Measurements from ENCODE around the gene BST2. TPM values are rescaled to one million over a fixed set of nuclear protein-coding genes. Genes with fewer than 3 reads are reported as not detected.

Gene BST2
- total and polyA plus RNA-seq, 2 of the 8 experiments (the other 6 are each of a cell fraction or from before 2014, with no cell fraction given), result 18.1 to 72.8 TPM

DNA sequence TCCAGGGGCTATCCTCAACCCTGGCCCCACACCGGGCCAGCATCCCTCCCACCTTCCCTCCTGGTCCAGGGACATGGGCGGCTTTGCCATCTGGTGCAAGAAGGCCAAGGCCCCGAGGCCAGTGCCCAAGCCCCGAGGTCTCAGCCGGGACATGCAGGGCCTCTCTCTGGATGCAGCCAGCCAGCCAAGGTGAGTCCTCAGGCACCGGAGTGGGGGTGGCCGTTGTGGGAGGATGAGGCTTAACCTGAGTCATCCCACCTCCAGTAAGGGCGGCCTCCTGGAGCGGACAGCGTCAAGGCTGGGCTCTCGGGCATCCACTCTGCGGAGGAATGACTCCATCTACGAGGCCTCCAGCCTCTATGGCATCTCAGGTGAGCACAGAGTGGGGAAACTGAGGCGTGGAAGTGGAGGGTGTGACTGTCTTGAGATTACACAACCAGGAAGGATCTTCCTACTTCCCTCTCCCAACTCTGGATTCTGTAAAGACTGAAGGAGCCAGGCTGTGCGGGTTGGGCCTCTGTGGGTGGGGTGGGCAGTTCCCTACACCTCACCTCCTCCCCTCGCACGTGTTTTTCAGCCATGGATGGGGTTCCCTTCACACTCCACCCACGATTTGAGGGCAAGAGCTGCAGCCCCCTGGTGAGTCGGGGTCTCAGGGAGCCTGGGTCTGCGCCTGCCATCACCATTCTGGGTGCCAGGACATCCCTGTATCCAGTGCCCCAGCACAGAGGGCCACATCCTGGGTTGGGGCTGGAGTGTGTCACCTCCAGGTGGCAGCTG lies 18.2 kb upstream of the BST2 start:
- H3K23ac ChIP-seq (ENCODE audit: insufficient read length), result no peak overlapping the region
- TF ChIP-seq, protein P1, sequence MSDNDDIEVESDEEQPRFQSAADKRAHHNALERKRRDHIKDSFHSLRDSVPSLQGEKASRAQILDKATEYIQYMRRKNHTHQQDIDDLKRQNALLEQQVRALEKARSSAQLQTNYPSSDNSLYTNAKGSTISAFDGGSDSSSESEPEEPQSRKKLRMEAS (IDR thresholded peaks at IDR 0.05), result no peak
- TF ChIP-seq NRF1 (IDR thresholded peaks at IDR 0.05; ENCODE audit: low read depth, low read length) (no peak), CTBP2 (IDR thresholded peaks at IDR 0.05; ENCODE audit: borderline replicate concordance, insufficient read depth, insufficient read length, low read length) (no peak), EZH2 (IDR thresholded peaks at IDR 0.05; ENCODE audit: low read depth, low read length, severe bottlenecking) (no peak), NANOG (IDR thresholded peaks at IDR 0.05; ENCODE audit: insufficient read depth, low read depth, low read length, poor library complexity, severe bottlenecking) (no peak), TEAD4 (IDR thresholded peaks at IDR 0.05; ENCODE audit: low read depth, low read length) (no peak), SRF (IDR thresholded peaks at IDR 0.05; ENCODE audit: low read depth, low read length) (no peak), MAFK (IDR thresholded peaks at IDR 0.05; ENCODE audit: low read depth, low read length) (no peak), CBX5 (IDR thresholded peaks at IDR 0.05; ENCODE audit: low read depth, low read length) (no peak)
- TF ChIP-seq, protein P2, sequence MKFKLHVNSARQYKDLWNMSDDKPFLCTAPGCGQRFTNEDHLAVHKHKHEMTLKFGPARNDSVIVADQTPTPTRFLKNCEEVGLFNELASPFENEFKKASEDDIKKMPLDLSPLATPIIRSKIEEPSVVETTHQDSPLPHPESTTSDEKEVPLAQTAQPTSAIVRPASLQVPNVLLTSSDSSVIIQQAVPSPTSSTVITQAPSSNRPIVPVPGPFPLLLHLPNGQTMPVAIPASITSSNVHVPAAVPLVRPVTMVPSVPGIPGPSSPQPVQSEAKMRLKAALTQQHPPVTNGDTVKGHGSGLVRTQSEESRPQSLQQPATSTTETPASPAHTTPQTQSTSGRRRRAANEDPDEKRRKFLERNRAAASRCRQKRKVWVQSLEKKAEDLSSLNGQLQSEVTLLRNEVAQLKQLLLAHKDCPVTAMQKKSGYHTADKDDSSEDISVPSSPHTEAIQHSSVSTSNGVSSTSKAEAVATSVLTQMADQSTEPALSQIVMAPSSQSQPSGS (IDR thresholded peaks at IDR 0.05; ENCODE audit: low read length), result no peak

More for the DNA sequence above, 18.2 kb upstream of the BST2 start:
- H4K91ac ChIP-seq (replicated peaks; ENCODE audit: insufficient read length, low read length), result peak overlapping the region; percentile 27
- H4K5ac ChIP-seq (ENCODE audit: insufficient read length, low read depth, low read length), result no peak overlapping the region
- H3K79me1 ChIP-seq (ENCODE audit: low read depth, low read length), result no peaks in the 10 kb centered on the region
- peak overlapping the region; percentile 69 for H3K4ac ChIP-seq (replicated peaks; ENCODE audit: insufficient read length, low read depth, low read length)
- H3K23me2 ChIP-seq (ENCODE audit: low read depth, low read length), result peaks cover 12% of the 10 kb centered on the region
- POLR2A ChIA-PET (ENCODE audit: partially characterized antibody), result interaction anchor here (0.6 to 1.4 kb wide), 3 partner anchors 14 to 90 kb away, joined by 3 to 5 read pairs (median 3); no protein-coding TSS in a partner anchor
- no peak overlapping the region for H4K8ac ChIP-seq (ENCODE audit: extremely low read depth, insufficient read depth, low read length)
- H3K4me2 ChIP-seq (ENCODE audit: insufficient read depth in 1 of 2, low read depth in 2 of 2, low read length in 2 of 2), result no peak overlapping the region; a peak in 1 of 4 replicates
- peaks cover 3 to 17% (median 8%) of the 10 kb centered on the region in 4 experiments for H3K4me1 ChIP-seq (replicated peaks in 1 of 4; ENCODE audit: control insufficient read depth in 3 of 4, insufficient read depth in 4 of 4, low read length in 3 of 4)
- no peak for DNase-seq (ENCODE audit: low read depth in 1 of 2, low spot score in 2 of 2)
- no peak overlapping the region for H2BK15ac ChIP-seq (ENCODE audit: low read length)
- H3K4me3 ChIP-seq (ENCODE audit: extremely low read depth in 1 of 4, insufficient read depth in 2 of 4, low read depth in 3 of 4, low read length in 4 of 4), result no peak overlapping the region
- CTCF ChIA-PET (ENCODE audit: partially characterized antibody), result interaction anchor here (0.5 to 1.5 kb wide), 4 partner anchors 7 to 598 kb away, joined by 3 to 6 read pairs (median 3); no protein-coding TSS in a partner anchor
- no peak overlapping the region for H2AFZ ChIP-seq (ENCODE audit: low read length)
- H2AK5ac ChIP-seq (ENCODE audit: low read depth, low read length), result no peak overlapping the region
- H3K9ac ChIP-seq (replicated peaks in 1 of 4; ENCODE audit: extremely low read depth in 1 of 4, low read depth in 3 of 4, low read length in 3 of 4), result no peak overlapping the region
- peaks cover 0 to 4% of the 10 kb centered on the region in 2 experiments for H4K20me1 ChIP-seq (replicated peaks in 1 of 2; ENCODE audit: control insufficient read depth in 1 of 2, insufficient read depth in 2 of 2, low read length in 2 of 2)
- 89% methylated on average over 20 of the region's 20 CpGs; no CpG with 5 or more reads in 1 of the 2 experiments for WGBS, 2 experiments (ENCODE audit: extremely low coverage in 1 of 2, insufficient coverage in 1 of 2, insufficient read length in 1 of 2, insufficient replicate concordance in 2 of 2, low coverage in 1 of 2, low lambda C conversion rate in 2 of 2, missing lambda C conversion rate in 1 of 2)
- H3K18ac ChIP-seq (ENCODE audit: extremely low read depth, low read length), result no peak overlapping the region
- H3K36me3 ChIP-seq (ENCODE audit: control insufficient read depth in 2 of 4, insufficient read depth in 4 of 4, low read length in 3 of 4), result no peaks in the 10 kb centered on the region
- H3K9me3 ChIP-seq (ENCODE audit: insufficient read depth in 2 of 2, low read depth in 1 of 2, low read length in 1 of 2), result no peaks in the 10 kb centered on the region
- no peak for FAIRE-seq
- no peaks in the 10 kb centered on the region; a peak in 2 of 7 replicates for H3K27me3 ChIP-seq (replicated peaks in 1 of 4; ENCODE audit: control insufficient read depth in 3 of 4, extremely low read depth in 1 of 4, insufficient read depth in 3 of 4, low read length in 3 of 4)
- H2BK12ac ChIP-seq (ENCODE audit: low read depth, low read length), result no peak overlapping the region; the same call in 1 of the 2 replicates
- H3K14ac ChIP-seq (ENCODE audit: insufficient read length), result no peak overlapping the region
- H2BK20ac ChIP-seq (ENCODE audit: low read length), result no peak overlapping the region
- H3K56ac ChIP-seq (replicated peaks; ENCODE audit: insufficient read length, low read depth, low read length), result no peak overlapping the region
- H2BK120ac ChIP-seq (replicated peaks; ENCODE audit: low read depth, low read length), result no peak overlapping the region
- no peaks in the 10 kb centered on the region for H3K79me2 ChIP-seq (ENCODE audit: control insufficient read depth in 1 of 2, insufficient read depth in 2 of 2, low read length in 2 of 2)
- no peak overlapping the region for H3K27ac ChIP-seq (ENCODE audit: low read depth, low read length)
- H2BK5ac ChIP-seq (ENCODE audit: low read depth, low read length), result no peak overlapping the region

Measured in H1 (cell line).